Body of pancreas (tissue), 4 donors: ENCODE measurements around the gene HDGFL1.

Experiments used
- POLR2A ChIP-seq, 3 donors: fragments of 450-650 bp; IDR thresholded peaks; one replicate each; pipeline ENCODE4 v1.6.1; 2016; ENCODE audit warnings: antibody characterized with exemption in 3 of 3, mild to moderate bottlenecking in 2 of 3
- TF ChIP-seq, protein P1 (sequence below), 7 experiments: fragments of 450-650 bp in 4 of 7; fragments of 200-600 bp in 3 of 7; sonication (generic) in 3 of 7; IDR thresholded peaks; one replicate each; pipeline ENCODE4 v1.5.1; 2016 to 2019; ENCODE audit warnings: antibody characterized with exemption in 7 of 7

DNA sequence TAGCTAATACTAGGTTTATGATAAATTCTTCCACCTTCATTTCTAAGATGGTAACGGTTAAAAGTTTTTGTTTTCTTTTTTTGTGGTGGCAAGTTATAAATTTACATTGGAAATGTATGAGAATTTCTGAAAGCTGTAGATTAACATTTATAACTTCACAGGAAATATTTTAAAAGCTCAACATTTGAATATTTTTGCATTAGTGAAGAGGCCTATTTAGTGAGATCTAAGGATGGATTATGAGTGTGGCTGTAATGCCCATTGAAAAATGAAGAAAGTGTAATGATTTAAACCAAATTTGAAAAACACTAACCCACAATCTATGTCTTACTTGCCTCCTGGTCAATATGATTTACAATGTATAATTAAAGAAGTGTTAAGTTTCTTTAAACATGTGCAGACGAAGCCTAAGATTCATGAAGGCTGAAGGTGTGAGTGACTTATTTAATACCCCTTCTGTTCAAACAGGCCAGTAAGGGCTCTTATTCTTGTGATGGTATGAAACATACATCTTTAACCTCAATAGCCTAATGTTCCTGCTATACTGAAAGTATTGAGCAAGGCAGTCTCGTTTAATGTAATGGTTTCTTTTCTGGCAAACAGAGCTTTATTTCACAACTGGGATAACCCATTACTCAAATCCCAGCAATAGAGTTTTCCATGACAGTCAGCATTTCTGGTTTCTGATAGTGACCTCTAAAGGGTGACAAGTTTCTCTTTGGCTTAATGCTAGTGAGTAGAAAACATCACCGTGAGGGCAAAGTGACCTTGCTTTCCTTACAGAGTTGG is 13.2 kb downstream of the HDGFL1 start:
- TF ChIP-seq POLR2A (IDR thresholded peaks at IDR 0.05) = no peak
- TF ChIP-seq, protein P1, sequence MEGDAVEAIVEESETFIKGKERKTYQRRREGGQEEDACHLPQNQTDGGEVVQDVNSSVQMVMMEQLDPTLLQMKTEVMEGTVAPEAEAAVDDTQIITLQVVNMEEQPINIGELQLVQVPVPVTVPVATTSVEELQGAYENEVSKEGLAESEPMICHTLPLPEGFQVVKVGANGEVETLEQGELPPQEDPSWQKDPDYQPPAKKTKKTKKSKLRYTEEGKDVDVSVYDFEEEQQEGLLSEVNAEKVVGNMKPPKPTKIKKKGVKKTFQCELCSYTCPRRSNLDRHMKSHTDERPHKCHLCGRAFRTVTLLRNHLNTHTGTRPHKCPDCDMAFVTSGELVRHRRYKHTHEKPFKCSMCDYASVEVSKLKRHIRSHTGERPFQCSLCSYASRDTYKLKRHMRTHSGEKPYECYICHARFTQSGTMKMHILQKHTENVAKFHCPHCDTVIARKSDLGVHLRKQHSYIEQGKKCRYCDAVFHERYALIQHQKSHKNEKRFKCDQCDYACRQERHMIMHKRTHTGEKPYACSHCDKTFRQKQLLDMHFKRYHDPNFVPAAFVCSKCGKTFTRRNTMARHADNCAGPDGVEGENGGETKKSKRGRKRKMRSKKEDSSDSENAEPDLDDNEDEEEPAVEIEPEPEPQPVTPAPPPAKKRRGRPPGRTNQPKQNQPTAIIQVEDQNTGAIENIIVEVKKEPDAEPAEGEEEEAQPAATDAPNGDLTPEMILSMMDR (IDR thresholded peaks at IDR 0.05) = no peak
